GM21825 (cell line): Measurements from ENCODE around the gene C9.
"Not testable (repeated sequence)": the region's sequence is repeated elsewhere in the genome, so short reads cannot be mapped to it uniquely, and the experiment has no call there.

Experiments used
- ATAC-seq: cut with Tn5 transposase; IDR thresholded peaks from one replicate; pipeline ENCODE4 v1.9.1; 2021; ENCODE audit warnings: mild to moderate bottlenecking, moderate library complexity; ENCODE audit not compliant: unreplicated experiment

Gene C9

GRCh38 chr5:39333104-39333503, 31.2 kb downstream of the C9 start:
- no peak for ATAC-seq

- no peak for ATAC-seq
Observed at GRCh38 chr5:39331861-39332381, 32.4 kb downstream of the C9 start.

GRCh38 chr5:39328731-39329130, 35.6 kb downstream of the C9 start:
- ATAC-seq = no peak

GRCh38 chr5:39323542-39323941, 40.8 kb downstream of the C9 start:
- no peak for ATAC-seq

GRCh38 chr5:39319395-39319794, 44.9 kb downstream of the C9 start:
- ATAC-seq = no peak

GRCh38 chr5:39316464-39316863, 47.8 kb downstream of the C9 start:
- not testable (repeated sequence) for ATAC-seq

- no peak for ATAC-seq
Observed at GRCh38 chr5:39315995-39316394, 48.3 kb downstream of the C9 start.

GRCh38 chr5:39314591-39314990, 49.7 kb downstream of the C9 start:
- no peak for ATAC-seq

- no peak for ATAC-seq
Observed at GRCh38 chr5:39309534-39309933, 54.8 kb downstream of the C9 start.

GRCh38 chr5:39302472-39302871, 61.8 kb downstream of the C9 start:
- peak; percentile 58 for ATAC-seq

- no peak for ATAC-seq
Observed at GRCh38 chr5:39301406-39301805, 62.9 kb downstream of the C9 start.

GRCh38 chr5:39299962-39300361, 64.3 kb downstream of the C9 start:
- no peak for ATAC-seq

GRCh38 chr5:39294736-39295135, 69.6 kb downstream of the C9 start:
- ATAC-seq = no peak

- no peak for ATAC-seq
Observed at GRCh38 chr5:39284552-39284951, 79.7 kb downstream of the C9 start.

- ATAC-seq = no peak
Observed at GRCh38 chr5:39283231-39283818, 81.0 kb downstream of the C9 start.

- no peak for ATAC-seq
Observed at GRCh38 chr5:39282561-39282960, 81.7 kb downstream of the C9 start.

- not testable (repeated sequence) for ATAC-seq
Observed at GRCh38 chr5:39275865-39276264, 88.4 kb downstream of the C9 start.

- ATAC-seq = peak; percentile 92
Observed at GRCh38 chr5:39274398-39275085, 89.8 kb downstream of the C9 start.

- ATAC-seq = no peak
Observed at GRCh38 chr5:39273314-39273954, 90.9 kb downstream of the C9 start.

- not testable (repeated sequence) for ATAC-seq
Observed at GRCh38 chr5:39272869-39273231, 91.4 kb downstream of the C9 start.

- peak; percentile 61 for ATAC-seq
Observed at GRCh38 chr5:39270225-39270848, 94.0 kb downstream of the C9 start.

- no peak for ATAC-seq
Observed at GRCh38 chr5:39267186-39267585, 97.1 kb downstream of the C9 start.
